ENCODE results near the gene AAR2.

DNA sequence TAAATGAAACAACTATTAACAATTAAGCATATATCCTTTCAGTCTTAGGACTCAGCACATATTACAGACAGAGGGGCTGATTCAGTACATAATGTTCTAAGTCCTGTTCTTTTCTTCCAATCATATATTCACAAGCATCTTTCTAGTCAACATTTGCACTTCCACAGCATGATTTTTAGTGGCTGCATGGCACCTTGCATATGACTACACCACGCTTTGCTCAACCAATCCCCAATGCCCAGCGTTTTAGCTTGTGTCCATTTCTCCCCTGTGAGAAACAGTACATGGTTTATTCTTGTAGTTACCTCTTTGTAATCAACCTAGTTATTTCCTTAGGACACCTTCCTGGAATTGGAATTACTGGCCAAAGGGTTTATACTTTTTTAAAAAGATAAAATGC lies 33.2 kb downstream of the AAR2 start:
- TF ChIP-seq, protein P1, sequence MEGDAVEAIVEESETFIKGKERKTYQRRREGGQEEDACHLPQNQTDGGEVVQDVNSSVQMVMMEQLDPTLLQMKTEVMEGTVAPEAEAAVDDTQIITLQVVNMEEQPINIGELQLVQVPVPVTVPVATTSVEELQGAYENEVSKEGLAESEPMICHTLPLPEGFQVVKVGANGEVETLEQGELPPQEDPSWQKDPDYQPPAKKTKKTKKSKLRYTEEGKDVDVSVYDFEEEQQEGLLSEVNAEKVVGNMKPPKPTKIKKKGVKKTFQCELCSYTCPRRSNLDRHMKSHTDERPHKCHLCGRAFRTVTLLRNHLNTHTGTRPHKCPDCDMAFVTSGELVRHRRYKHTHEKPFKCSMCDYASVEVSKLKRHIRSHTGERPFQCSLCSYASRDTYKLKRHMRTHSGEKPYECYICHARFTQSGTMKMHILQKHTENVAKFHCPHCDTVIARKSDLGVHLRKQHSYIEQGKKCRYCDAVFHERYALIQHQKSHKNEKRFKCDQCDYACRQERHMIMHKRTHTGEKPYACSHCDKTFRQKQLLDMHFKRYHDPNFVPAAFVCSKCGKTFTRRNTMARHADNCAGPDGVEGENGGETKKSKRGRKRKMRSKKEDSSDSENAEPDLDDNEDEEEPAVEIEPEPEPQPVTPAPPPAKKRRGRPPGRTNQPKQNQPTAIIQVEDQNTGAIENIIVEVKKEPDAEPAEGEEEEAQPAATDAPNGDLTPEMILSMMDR (IDR thresholded peaks at IDR 0.05; ENCODE audit: low read depth, low read length): no peak
- TF ChIP-seq EZH2phosphoT487 (IDR thresholded peaks at IDR 0.05; ENCODE audit: low read depth): no peak
